GM19455 (cell line): ENCODE results near the gene C1orf210.

Source experiments
- ATAC-seq: cut with Tn5 transposase; IDR thresholded peaks from one replicate; pipeline ENCODE4 v1.9.1; 2021; ENCODE audit not compliant: unreplicated experiment

Gene C1orf210

DNA sequence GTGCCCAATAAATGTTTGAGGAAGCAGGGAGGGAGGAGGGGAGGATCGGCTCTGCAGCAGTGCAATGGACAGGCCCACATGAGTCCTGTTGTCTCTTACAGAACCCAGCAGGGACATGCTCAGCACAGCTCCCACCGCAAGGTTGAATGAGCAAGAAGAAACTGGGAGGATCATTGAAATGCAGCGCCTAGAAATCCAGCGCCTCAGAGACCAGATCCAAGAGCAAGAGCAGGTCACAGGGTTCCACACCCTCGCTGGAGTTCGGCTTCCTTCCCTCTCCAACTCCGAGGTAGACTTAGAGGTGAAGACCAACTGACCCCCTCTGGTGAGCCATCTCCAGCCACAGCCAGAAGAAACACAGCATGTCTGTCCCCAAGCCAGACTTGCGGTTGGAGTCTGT is 31.5 kb downstream of the C1orf210 start:
- ATAC-seq = no peak

DNA sequence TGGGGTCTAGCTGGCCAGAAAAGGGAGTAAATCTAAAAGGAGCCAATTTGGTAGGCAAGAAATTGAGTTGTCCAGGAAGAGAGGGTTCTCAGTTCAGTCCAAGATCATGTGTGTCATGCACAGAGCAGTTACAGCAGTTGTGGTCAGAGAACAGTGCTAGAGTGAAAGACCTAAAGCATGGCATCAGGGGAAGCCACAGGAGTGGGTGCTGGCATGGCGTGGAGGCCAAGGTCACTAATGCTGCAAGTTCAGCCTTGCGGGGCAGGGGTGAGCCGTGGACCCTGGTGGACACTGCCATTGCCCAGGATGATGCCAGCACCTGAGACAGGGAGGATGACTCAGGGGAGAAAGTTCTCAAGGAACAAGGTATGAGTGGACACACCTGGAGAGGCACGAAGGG is 32.2 kb downstream of the C1orf210 start:
- ATAC-seq = no peak

DNA sequence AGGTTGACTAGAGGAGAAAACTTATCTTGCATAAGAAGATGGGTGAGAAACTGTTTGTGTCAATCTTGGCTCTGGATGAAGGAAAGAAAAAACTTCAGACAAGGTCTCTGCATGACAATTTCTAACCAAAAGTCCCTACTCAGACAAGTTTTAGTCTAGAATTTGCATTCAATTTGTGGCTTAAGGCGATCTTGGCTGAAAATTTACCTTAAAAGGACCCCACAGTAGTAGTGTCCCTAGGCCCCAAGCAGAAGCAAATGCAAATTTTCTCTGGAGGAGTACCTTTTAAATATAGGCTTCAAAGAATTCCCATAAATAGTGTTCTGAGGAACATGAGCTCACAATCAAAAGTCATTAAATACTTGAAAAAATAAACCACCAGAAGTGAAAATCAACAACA is 33.2 kb downstream of the C1orf210 start:
- no peak for ATAC-seq

DNA sequence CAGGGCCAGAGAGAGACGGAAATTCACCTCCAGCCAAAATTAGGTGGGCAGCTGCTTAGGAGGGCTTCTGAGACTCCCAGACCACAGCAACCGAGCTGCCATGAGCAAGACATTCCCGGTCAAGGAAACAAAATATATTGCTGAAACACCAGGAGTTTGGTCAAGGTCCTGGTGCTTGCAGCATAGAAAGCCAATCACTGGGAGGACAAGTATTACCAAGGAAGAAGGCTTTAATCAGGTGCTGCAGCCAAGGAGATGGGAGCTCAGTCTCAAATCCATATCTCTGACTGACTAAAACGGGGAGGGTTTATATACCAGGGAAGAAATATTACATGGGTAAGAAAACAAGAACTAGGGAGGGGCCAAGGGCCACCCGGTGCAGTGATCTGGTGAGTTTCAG is 34.4 kb downstream of the C1orf210 start:
- ATAC-seq = no peak

DNA sequence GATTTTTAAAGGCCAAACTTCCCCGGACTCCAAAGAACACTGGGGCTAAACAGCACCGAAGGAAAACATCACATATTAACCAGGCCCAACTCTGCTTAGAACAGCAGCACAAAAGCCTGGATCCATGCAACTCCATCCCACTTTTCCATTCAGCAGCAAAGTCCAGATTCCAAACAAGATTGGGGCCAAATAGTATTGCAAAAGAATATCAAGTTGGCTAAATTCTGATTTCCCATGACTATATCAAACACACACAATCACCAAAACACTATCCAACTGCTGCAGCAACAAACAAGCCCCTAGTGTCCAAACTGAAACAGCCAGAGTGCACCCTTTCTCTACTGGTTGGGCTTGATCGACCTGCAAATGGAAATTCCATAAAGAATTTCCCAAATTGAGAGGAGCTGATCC is 35.0 kb downstream of the C1orf210 start:
- ATAC-seq = no peak

DNA sequence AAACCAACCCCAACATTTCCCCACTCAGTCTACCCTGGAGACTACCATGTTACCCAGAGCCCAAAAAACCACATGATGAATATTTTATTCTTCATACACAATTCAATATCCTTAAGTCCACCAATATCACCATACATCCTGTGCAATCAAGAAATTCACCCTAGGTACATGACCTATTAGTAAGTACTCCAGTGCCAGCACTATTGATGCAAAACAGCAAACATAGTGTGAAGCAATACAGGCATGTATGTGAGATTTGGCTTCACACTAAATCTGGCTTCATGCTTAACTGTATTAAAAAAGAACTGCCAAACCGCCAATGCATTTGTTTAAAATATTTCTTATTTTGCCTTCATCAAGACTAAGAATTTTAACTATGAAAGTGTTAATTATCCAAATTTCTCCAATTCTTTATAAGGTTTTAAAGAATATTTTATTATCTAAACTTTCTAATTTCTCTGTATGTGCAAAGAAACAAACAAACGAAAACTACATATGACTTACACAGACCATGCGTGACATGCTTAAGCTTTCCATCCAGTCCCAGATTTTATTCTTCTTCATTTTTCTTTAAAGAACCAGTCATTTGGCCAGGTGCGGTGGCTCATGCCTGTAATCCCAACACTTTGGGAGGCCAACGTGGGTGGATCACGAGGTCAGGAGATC is 38.0 kb downstream of the C1orf210 start:
- no peak for ATAC-seq

DNA sequence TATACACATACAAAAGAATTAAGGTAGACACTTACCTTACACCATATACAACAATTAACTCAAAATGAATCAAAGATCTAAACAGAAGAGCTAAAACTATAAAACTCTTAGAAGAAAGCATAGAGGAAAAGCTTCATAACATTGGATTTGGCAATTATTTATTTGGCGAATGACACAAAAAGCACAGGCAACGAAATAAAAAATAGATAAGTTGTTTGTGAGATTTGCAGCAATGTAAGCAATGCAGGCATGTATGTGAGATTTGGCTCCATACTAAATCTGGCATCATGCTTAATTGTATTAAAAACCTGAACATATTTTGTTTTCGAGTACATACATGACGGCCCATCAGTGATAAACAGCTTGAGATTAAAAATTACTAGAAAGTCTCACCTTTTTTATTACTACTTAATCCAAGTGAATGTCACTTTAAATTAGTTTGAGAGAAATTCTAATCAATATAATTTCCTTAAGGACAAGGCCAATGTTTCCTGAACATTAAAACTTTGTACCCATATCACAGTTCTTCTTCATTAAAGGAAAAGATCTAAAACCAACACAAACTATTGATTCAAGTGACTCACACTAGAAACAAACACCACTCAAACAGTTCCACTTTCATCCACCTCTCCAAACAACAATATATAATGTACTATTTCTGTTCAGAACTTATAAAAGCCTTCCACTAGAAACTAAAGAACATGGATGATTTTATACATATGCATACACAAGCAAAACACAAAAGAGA is 38.7 kb downstream of the C1orf210 start:
- ATAC-seq = no peak

DNA sequence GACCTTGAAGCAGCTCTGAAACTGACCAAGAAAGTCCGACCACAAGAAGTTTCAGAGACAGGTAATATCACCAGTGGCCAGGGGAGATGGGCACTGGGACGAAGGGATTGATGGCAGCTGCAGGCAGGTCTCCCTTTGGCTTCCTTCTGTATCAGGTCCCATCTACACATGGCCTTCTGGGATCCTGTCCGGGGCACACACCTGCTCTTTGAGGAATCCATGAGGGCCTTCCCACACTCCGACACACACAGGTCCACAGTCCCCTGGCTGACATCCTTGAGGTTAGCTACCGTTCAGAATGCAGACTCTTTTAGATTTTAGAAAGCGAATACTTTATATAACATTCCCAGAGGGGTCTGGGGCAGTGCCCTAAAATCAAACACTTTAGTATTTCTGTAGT is 42.1 kb downstream of the C1orf210 start:
- no peak for ATAC-seq

DNA sequence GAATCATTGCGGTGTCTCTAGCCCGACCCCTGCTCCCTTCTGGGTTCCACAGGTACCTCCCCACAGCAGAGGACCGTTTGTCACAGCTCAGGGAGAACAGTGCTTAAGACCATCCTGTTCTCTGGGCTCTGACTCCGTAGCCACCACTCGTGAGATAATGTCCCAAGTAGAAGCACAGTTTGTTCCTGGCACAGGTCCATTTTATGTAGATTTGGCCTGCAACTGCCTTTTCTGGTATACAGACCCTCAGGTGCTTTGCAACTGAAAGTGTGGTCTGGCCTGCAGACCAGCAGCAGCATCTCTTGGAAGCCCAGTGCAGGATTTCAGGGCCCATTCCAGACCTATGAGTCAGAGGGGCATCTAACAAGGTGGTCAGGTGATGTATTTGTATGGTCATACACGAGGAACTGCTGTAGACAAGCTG is 44.0 kb downstream of the C1orf210 start:
- ATAC-seq = no peak

DNA sequence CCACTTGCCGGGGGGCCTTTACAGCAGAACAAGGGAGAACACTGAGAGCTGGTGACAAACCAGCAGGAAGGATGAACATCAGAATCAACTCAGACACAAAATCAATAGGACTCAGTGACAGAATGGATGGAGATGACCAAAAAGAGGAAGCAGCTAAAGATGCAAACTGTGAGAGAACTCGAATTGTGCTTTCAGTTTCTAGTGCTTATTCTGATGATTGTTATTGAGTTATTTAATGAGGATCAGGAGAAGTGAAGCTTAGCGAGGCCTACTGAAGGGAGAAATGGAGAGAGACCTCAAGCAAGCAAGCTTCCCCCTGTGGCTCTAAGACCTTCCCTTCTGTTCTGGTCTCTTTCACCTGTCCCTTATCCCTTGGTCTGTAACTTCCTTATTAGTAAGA is 45.9 kb downstream of the C1orf210 start:
- ATAC-seq = peak; percentile 72

DNA sequence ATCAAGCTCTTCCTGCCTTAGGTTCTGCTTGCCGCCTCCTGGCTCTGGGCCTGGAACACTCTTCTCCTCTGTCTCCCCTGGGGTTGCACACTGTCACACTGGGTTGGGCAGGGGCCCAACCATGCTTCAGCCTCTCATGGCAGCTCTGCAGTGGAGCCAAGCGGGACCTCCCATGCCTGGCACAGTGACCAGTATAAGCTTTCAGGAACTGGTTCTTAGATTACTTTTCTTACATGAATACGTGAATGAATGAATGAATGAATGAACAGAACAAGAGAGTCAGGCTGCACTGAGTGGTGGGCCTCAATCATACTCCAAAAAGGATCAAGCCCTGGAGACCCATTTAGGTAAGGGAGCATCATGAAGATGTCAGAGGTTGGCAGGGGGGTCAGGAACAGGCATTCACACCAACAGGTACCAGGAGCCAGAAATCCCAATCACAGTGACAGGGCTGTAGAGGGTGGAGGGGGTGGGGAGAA is 46.4 kb downstream of the C1orf210 start:
- ATAC-seq = peak; percentile 24

DNA sequence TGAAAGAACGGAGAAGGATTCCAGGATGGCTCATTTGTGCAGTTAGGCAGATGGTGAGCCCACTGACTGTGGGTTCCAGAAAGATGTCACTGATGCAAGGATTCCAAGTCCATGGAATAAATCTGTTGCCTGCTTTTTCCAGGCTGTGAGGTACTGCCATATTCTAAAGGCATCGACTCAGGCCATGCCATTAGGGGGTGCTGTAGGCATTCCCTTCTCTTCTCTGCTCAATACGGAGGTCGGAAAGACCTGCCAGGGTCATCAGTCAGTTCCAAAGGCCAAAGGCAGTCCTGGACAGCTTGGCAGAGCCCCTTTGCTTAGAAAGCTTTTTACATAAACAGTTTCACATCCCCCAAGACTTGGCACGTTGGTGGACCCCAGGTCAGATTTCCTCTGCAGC is 47.3 kb downstream of the C1orf210 start:
- no peak for ATAC-seq

DNA sequence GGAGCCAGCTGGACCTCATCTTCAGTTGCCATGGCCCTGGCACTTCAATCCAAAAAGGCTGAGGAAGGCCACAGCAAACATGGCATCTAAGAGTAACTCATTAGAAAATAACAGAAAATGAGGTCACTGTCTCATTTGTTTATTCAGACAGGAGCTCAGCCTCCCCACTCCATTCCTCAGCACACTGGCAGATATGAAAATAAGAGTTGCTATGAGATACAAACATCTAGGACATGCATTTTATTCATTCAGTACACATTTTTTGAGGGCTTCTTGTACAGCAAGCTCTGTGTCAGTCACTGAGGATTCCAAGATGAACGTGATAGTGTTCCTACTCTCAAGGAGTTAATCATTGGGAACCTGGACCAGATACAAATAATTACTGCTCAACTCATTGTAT is 48.3 kb downstream of the C1orf210 start:
- ATAC-seq = no peak

DNA sequence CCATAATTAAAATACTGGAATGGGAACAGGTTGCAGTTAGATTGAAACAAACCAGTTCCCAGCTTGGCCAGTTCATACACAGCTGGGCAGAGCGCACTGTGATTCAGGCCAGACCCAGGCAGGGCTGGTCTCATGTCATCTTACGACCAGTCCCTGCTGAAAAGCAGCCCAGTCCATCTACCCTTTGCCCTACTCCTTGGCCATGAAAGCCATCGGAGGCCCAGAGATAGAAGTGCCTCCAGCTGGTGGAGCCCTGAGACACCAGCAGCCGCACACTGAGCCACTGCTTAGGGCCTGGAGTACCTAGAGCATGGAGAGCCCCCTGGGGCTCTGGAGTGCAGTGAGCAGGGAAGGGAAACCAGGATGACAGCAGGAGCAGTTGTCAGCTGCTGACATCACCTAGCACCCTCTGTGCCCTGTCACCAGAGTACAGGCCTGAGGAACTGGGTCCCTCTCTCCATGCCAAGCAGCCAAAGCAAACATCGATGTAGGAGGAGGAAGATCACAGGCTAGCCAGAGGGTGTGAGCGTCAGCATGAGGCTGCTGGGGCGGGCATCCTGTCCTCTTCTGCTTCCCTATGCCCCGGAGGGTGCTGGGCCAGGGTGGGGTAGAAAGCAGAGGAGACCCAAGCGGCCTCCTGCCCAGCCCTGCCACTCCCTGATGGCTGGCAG is 49.8 kb downstream of the C1orf210 start:
- ATAC-seq = no peak

DNA sequence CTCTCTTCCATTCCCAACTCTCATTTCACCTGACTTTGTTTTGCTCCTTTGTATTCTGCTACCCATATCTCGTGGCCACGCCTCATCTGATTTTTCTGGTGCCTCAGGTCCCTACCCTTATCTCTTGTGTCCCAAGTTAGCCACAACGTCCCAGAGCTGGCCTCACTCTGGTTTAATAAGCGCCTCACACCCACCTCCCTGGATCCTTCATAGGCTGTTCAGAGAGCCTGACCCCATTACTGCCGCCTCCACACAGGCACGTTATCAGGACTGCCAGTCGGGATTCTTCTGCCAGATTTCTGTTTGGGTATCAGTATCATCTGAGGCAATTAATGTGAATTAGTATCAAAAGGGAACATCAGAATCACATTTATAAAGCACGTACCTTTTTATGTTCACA is 50.3 kb downstream of the C1orf210 start:
- ATAC-seq = no peak

DNA sequence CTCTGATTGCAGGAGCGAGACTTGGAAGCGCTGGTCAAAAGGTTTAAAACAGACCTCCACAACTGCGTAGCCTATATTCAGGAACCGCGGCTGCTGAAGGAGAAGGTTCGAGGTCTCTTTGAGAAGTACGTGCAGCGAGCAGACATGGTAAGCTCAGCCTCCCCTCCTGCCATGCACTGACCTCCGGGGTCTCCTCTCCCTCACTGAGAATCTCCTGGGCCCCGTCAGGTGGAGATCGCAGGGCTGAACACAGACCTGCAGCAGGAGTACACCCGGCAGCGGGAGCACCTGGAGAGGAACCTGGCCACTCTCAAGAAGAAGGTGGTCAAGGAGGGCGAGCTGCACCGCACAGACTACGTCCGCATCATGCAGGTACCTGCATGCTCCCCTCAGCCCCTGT is 51.1 kb downstream of the C1orf210 start:
- no peak for ATAC-seq

DNA sequence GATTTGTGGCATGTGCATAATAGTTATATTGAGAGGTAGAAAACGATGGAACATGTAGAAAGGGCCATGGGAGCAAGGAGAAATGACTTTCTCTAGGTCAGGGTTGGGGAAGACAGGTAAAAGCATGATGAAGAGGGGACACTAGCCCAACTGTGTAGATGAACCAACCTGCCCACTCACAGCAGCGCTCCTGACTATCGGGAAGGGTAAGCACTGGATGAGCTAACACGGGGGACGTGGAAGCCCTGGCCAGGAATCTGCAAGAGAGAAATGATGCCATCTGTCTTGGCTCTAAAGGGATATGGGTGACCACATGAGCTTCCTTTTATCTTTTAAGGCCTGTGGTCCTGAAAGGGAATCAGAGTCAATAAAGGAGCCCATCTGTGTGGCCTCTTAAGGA is 51.8 kb downstream of the C1orf210 start:
- no peak for ATAC-seq

DNA sequence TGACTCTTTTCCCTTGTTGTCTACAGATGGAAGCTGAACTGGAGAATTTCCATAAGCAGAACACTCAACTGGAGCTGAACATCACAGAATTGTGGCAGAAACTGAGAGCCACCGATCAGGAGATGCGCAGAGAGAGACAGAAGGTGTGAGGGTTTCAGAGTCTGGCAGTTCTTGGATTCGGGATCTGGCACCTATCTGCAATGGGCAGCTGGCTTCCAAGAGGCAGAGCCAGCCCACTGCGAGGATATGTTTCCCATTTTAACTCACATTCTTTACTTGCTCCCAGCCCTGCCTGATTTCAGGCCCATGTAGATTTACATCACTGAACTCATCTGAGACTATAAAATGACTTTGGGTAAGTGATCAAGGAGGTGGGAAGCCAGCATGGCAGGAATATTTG is 52.9 kb downstream of the C1orf210 start:
- ATAC-seq = no peak

DNA sequence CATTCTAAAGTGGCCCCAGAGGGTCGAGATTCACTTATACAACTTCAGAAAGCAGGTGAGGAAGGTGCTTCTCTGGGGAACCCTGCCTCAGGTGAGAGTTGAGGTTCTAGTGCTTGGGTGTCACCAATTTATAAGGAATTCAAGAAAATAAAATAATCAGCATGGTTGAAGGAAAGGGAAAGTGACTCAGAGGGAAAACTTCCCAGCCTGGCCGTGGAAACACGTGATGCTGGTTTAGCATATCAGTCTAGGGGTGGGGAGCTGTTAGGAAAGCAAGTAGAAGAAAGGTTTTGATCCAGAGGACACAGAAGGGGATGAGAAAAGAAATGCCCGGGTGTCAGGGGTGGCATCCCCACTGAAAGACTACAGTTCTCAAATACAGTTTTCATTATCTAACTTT is 53.3 kb downstream of the C1orf210 start:
- no peak for ATAC-seq
